K562 (cell line): Measurements from ENCODE around the gene LRRC31. TPM values are rescaled to one million over a fixed set of nuclear protein-coding genes. Genes with fewer than 3 reads are reported as not detected.

Source experiments
- ATAC-seq: fragments of 200-7000 bp; cut with Tn5 transposase; 3 replicates; pipeline ENCODE4 v1.9.1; 2020; ENCODE audit warnings: moderate library complexity
- BruUV-seq: library from RNA; stranded (reverse); fragments of 400-500 nt; replicated peaks from 2 replicates; lab custom pipeline; 2021; lab: Mats Ljungman, UMichigan
- CTCF ChIA-PET: fragments of 300-600 bp; formaldehyde crosslinking; extraction: SDS; loops from one replicate; lab custom pipeline; 2021; ENCODE audit warnings: low intra/inter-chr PET ratio; lab: Yijun Ruan, JAX
- POLR2A ChIA-PET: fragments of 300-600, 350-650 bp; sonication (Branson Sonifier 250); formaldehyde crosslinking; extraction: SDS; loops from one replicate; lab custom pipeline; 2021; ENCODE audit warnings: antibody characterized with exemption, inconsistent platforms; lab: Yijun Ruan, JAX
- DNase-seq, 4 experiments: peaks; one replicate each; pipeline versions ENCODE4 v3.0.0 to v3.0.0-alpha.2; 2011 to 2018; ENCODE audit warnings: low spot score in 3 of 4, mixed read lengths in 3 of 4; ENCODE audit errors: extremely low read depth in 1 of 4
- FAIRE-seq: peaks from 2 replicates; lab custom pipeline; 2011; peaks lifted over from hg19 to GRCh38; lab: Jason Lieb, UNC
- H2AFZ ChIP-seq: 2 replicates; pipeline ENCODE4 v1.6.0; 2011; ENCODE audit warnings: low read depth, low read length, control low read depth, inconsistent platforms
- H3K27ac ChIP-seq: fragments of 200-600 bp; 3 replicates; pipeline ENCODE4 v1.8.0; 2011; ENCODE audit warnings: low read depth, mild to moderate bottlenecking, control low read depth, inconsistent platforms, low read length, moderate library complexity, mixed read lengths; ENCODE audit errors: extremely low read depth
- H3K27me3 ChIP-seq, 2 experiments: fragments of 300-600 bp in 1 of 2; 2 replicates in 1 of 2; 3 replicates in 1 of 2; pipeline versions ENCODE4 v1.6.0 to v1.8.0; 2011; ENCODE audit warnings: inconsistent platforms in 2 of 2, low read length in 2 of 2, mild to moderate bottlenecking in 1 of 2, mixed read lengths in 1 of 2, moderate library complexity in 1 of 2; ENCODE audit not compliant: control insufficient read depth in 2 of 2, insufficient read depth in 2 of 2
- H3K36me3 ChIP-seq: fragments of 300-600 bp; 3 replicates; pipeline ENCODE4 v1.8.0; 2011; ENCODE audit warnings: mild to moderate bottlenecking, low read length, inconsistent platforms; ENCODE audit not compliant: control insufficient read depth, insufficient read depth
- H3K4me1 ChIP-seq, 2 experiments: fragments of 200-600 bp in 1 of 2; replicated peaks in 1 of 2; 2 replicates in 1 of 2; 3 replicates in 1 of 2; pipeline versions ENCODE4 v1.5.1 to v1.8.0; 2011; ENCODE audit warnings: inconsistent platforms in 2 of 2, low read length in 2 of 2, mild to moderate bottlenecking in 1 of 2, mixed read lengths in 1 of 2, moderate library complexity in 1 of 2; ENCODE audit not compliant: control insufficient read depth in 2 of 2, insufficient read depth in 2 of 2
- H3K4me2 ChIP-seq: 2 replicates; pipeline ENCODE4 v1.6.1; 2011; ENCODE audit warnings: low read length, control low read depth, inconsistent platforms, mixed read lengths; ENCODE audit not compliant: insufficient read depth
- H3K4me3 ChIP-seq: fragments of 200-600 bp; sonication (generic), shearing (Covaris generic); 2 replicates; pipeline ENCODE4 v1.5.1; 2016; ENCODE audit warnings: control low read depth, inconsistent platforms
- H3K79me2 ChIP-seq: fragments of 200-600 bp; 3 replicates; pipeline ENCODE4 v1.8.0; 2011; ENCODE audit warnings: low read length, inconsistent platforms; ENCODE audit not compliant: control insufficient read depth, insufficient read depth
- H3K9ac ChIP-seq, 2 experiments: 2 replicates each; pipeline versions ENCODE4 v1.6.0 to v1.6.1; 2011; ENCODE audit warnings: low read depth in 2 of 2, low read length in 2 of 2, control low read depth in 1 of 2, inconsistent platforms in 1 of 2, mild to moderate bottlenecking in 1 of 2, mixed read lengths in 1 of 2; ENCODE audit not compliant: insufficient read depth in 1 of 2
- H3K9me1 ChIP-seq: one replicate; pipeline ENCODE4 v1.6.0; 2011; ENCODE audit warnings: inconsistent platforms, mild to moderate bottlenecking, low read length, moderate library complexity; ENCODE audit not compliant: control insufficient read depth, insufficient read depth
- H3K9me3 ChIP-seq: replicated peaks from 2 replicates; pipeline ENCODE4 v1.5.1; 2011; ENCODE audit warnings: low read depth, low read length, inconsistent platforms; ENCODE audit not compliant: control insufficient read depth, insufficient read depth
- H4K20me1 ChIP-seq: replicated peaks from 2 replicates; pipeline ENCODE4 v1.6.1; 2011; ENCODE audit warnings: low read length, inconsistent platforms, mixed read lengths; ENCODE audit not compliant: control insufficient read depth, insufficient read depth
- CBFA2T3 ChIP-seq: fragments of 450-650 bp; IDR thresholded peaks from 2 replicates; pipeline ENCODE4 v1.6.1; 2017
- CSDE1 ChIP-seq, 2 experiments: fragments of 450-650 bp; IDR thresholded peaks; 2 replicates each; pipeline ENCODE4 v1.6.1; 2016; ENCODE audit warnings: mild to moderate bottlenecking in 1 of 2
- E4F1 ChIP-seq: fragments of 250-450 bp; sonication (Bioruptor Pico); IDR thresholded peaks from 2 replicates; pipeline ENCODE4 v1.5.0; 2021; ENCODE audit warnings: mild to moderate bottlenecking, borderline replicate concordance
- FOXA1 ChIP-seq: fragments of 450-650 bp; IDR thresholded peaks from 2 replicates; pipeline ENCODE4 v1.6.1; 2016; ENCODE audit warnings: mild to moderate bottlenecking, borderline replicate concordance
- GTF2E2 ChIP-seq: fragments of 200-800 bp; sonication (Bioruptor generic); IDR thresholded peaks from 2 replicates; pipeline ENCODE4 v1.6.1; 2016; ENCODE audit warnings: missing genetic modification characterization, missing compliant biosample characterization
- HMG20B ChIP-seq: fragments of 250-450 bp; sonication (Bioruptor Pico); IDR thresholded peaks from 2 replicates; pipeline ENCODE4 v1.5.0; 2021; ENCODE audit warnings: mild to moderate bottlenecking
- MAFG ChIP-seq: fragments of 450-650 bp; conservative IDR thresholded peaks from 2 replicates; pipeline ENCODE4 v1.6.1; 2016; ENCODE audit warnings: missing genetic modification characterization, missing compliant biosample characterization
- NEUROD1 ChIP-seq: fragments of 150-350 bp; IDR thresholded peaks from 2 replicates; pipeline ENCODE4 v1.6.1; 2014; ENCODE audit warnings: borderline replicate concordance, low read length, low read depth; ENCODE audit not compliant: partially characterized antibody
- POLR2G ChIP-seq: fragments of 200-400 bp; formaldehyde crosslinking; IDR thresholded peaks from 2 replicates; pipeline ENCODE4 v1.6.1; 2017; ENCODE audit warnings: low read depth, mild to moderate bottlenecking, antibody characterized with exemption, low read length, moderate library complexity
- SMAD3 ChIP-seq: fragments of 450-650 bp; formaldehyde crosslinking; conservative IDR thresholded peaks from 2 replicates; pipeline ENCODE4 v1.4.0; 2020; ENCODE audit warnings: mild to moderate bottlenecking
- SREBF2 ChIP-seq: sonication (generic); formaldehyde crosslinking; IDR thresholded peaks from 2 replicates; pipeline ENCODE4 v1.4.0; 2020; ENCODE audit warnings: mild to moderate bottlenecking, missing genetic modification reagents
- WGBS: fragments of 100-300 bp; shearing (Covaris generic); methylation state at CpG from one replicate; pipeline ENCODE4 v1.1.6; 2016; ENCODE audit warnings: low coverage, mixed read lengths; ENCODE audit not compliant: insufficient coverage; ENCODE audit errors: missing lambda C conversion rate; 5-methylcytosine and 5-hydroxymethylcytosine counted together
- in situ Hi-C: fragments of 300-500 bp; cut with MboI; formaldehyde crosslinking; loops from 4 replicates; pipeline ENCODE4 v1.15.0; 2018; ENCODE audit warnings: inconsistent platforms, mixed read lengths
- intact Hi-C: fragments of 100-400 bp; cut with micrococcal nuclease; formaldehyde crosslinking; loops from 2 replicates; pipeline ENCODE4 v1.14.2; 2022
- polyA plus RNA-seq, 8 experiments: library from polyadenylated mRNA; depleted of rRNA in 4 of 8; stranded (reverse) in 5 of 8; unstranded in 3 of 8; fragments of >200 nt; fragmentation: Nextera tagmentation in 2 of 8; fragmentation: Illumina TruSeq in 1 of 8; extraction: Ambion mirVana in 2 of 8; extraction: Trizol in 1 of 8; gene quantifications; 2 replicates each; pipeline versions ENCODE4 v1.2.1 to v1.2.3, GENCODE V29; 2011 to 2014; ENCODE audit warnings: inconsistent platforms in 1 of 8, missing spikeins in 1 of 8
- total RNA-seq, 7 experiments: library from RNA; depleted of rRNA in 6 of 7; stranded (reverse); fragments of >200 nt in 6 of 7; fragmentation: Illumina TruSeq in 2 of 7; extraction: Trizol in 2 of 7; gene quantifications; 2 replicates each; pipeline versions ENCODE4 v1.2.1 to v1.2.3, GENCODE V29; 2011 to 2021; ENCODE audit warnings: low replicate concordance in 1 of 7
- TF ChIP-seq, protein P1 (sequence below): sonication (generic); formaldehyde crosslinking; IDR thresholded peaks from 2 replicates; pipeline ENCODE4 v1.8.1; 2023; ENCODE audit warnings: mild to moderate bottlenecking, missing genetic modification reagents

LRRC31 gene
- total and polyA plus RNA-seq, 9 of the 15 experiments (the other 6 are each of a cell fraction or from before 2014, with no cell fraction given): not detected

GRCh38 chr3:169848741-169849140, 21.0 kb downstream of the LRRC31 start:
- no peak overlapping the region for H3K27ac ChIP-seq
- no peaks in the 10 kb centered on the region for H3K79me2 ChIP-seq
- in situ Hi-C loops: no loop called here
- no peak for TF ChIP-seq E4F1 (CRISPR knock-in tag)
- no peak for TF ChIP-seq HMG20B (CRISPR knock-in tag)
- TF ChIP-seq CSDE1 (IDR thresholded peaks at IDR 0.05): no peak
- no peak for TF ChIP-seq CBFA2T3
- TF ChIP-seq POLR2G: no peak
- TF ChIP-seq MAFG (tag): no peak
- no peak for TF ChIP-seq SREBF2
- TF ChIP-seq, protein P1, sequence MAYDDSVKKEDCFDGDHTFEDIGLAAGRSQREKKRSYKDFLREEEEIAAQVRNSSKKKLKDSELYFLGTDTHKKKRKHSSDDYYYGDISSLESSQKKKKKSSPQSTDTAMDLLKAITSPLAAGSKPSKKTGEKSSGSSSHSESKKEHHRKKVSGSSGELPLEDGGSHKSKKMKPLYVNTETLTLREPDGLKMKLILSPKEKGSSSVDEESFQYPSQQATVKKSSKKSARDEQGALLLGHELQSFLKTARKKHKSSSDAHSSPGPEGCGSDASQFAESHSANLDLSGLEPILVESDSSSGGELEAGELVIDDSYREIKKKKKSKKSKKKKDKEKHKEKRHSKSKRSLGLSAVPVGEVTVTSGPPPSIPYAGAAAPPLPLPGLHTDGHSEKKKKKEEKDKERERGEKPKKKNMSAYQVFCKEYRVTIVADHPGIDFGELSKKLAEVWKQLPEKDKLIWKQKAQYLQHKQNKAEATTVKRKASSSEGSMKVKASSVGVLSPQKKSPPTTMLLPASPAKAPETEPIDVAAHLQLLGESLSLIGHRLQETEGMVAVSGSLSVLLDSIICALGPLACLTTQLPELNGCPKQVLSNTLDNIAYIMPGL (CRISPR knock-in tag): no peak
- no peak for TF ChIP-seq FOXA1
- TF ChIP-seq SMAD3 (CRISPR knock-in tag): no peak
- no peak for TF ChIP-seq NEUROD1
- no peak for TF ChIP-seq GTF2E2 (tag)
- 0 out of 5 replicates have a peak, but pooled peaks cover 0 to 4% of the 10 kb centered on the region in 2 experiments for H3K4me1 ChIP-seq
- no TSS peak for BruUV-seq
- H2AFZ ChIP-seq: no peak overlapping the region
- H4K20me1 ChIP-seq: no peaks in the 10 kb centered on the region
- ATAC-seq (no peak), FAIRE-seq (no peak), DNase-seq (no peak)
- H3K36me3 ChIP-seq: no peaks in the 10 kb centered on the region
- peaks cover 9 to 28% of the 10 kb centered on the region in 2 experiments; a peak in 4 of 5 replicates for H3K27me3 ChIP-seq
- no peak overlapping the region for H3K9ac ChIP-seq
- intact Hi-C loops: no loop called here
- CTCF ChIA-PET: no interaction called here
- H3K4me2 ChIP-seq: no peak overlapping the region
- POLR2A ChIA-PET: no interaction called here
- no peaks in the 10 kb centered on the region for H3K9me1 ChIP-seq
- WGBS: 55% methylated on average over 3 of the region's 3 CpGs
- no peak overlapping the region for H3K4me3 ChIP-seq
- H3K9me3 ChIP-seq: no peaks in the 10 kb centered on the region
